NCI-H2107 treated with DMSO at 0.1 percent for 48 hours (cell line): Measurements from ENCODE around the gene KRTAP10-4.

Experiments used
- DNase-seq: peaks from one replicate; lab custom pipeline; 2025; ENCODE audit not compliant: unreplicated experiment; lab: John Stamatoyannopoulos, UW

The KRTAP10-4 gene

DNA sequence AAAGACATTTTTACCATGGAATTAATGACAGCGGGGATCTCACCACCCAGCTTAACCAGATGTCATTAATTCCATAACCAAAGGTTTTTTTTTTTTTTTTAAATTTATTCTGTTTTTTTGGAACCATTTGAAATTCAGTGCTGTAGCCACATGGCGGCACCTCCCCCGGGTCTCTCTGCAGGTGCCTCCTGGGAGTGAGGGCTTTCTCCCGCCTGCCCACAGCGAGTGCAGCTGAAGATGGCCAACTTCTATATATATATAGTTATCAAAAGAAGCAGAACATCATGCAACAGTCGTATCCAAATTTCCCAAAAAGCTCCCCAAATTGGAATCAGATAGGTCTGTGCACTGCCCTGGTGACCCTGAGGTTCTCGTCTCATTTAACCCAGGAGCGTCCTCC lies 41.9 kb downstream of the KRTAP10-4 start:
- DNase-seq, result no peak

DNA sequence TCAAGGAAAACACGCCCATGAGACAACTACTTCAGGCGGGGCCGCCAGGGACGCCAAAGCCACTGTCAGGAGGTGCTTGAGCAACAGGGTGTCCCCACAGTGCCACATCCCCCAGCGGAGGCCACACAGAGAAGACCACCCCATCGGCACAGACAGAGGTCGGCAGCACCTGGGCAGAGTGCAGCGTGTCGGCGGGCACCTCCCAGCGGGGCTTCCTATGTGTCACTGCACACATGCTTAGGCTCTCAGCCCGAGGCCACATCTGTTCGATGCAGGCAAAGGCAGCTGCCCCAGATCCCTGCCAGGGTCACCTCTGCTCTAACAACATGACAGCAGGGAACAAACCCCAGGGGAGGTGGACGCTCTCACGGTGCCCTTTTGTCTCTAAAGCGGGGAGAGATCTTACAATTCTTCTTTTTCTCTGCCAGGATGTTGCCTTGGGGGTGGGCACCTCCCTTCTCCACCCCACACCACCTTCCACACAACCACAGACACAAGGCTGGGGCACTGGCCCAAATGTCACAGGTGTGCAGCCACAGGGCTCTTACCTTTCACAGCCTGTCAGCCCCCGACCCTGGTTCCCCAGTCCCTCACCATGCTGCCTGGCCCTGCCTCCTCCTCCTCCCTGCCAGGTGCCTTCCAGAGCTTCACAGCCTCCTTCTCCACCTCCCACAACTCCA lies 42.5 kb downstream of the KRTAP10-4 start:
- DNase-seq, result no peak

DNA sequence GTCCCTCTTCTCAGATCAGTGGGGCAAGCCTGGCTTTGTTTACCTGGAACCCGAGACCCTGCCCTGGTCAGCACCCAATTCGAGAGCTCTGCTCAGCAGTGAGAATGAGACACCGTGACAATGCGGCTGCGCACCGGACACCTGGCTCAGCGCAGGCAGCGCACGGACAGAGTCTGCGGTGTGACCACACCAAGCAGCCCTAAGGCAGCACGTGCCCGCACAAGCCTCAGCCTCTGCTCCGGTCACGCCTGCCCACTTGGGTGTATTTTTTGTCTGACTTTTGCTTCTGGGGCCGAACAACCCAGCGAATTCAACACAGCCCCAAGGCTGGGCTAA lies 43.0 kb downstream of the KRTAP10-4 start:
- DNase-seq, result no peak

DNA sequence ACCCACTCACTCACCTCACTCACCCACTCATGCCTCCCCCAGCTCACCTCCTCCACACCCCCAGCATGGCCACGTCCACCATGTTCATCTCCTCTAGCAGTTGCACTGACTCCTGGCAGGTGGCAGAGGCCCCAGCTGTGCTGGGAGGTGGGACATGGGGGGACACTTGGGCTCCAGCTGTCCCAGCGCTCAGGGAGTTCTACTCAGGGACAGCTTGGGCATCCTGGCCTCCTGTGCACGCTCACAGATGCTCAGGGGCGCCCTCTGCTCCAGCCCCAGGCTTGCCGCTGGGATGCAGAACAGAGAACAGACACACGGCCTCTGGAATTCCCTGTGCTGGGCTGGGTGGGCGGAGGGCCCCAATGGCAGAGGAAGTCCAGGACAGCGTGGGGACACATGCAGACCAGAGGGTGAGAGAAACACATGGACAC lies 43.6 kb downstream of the KRTAP10-4 start:
- DNase-seq, result no peak

DNA sequence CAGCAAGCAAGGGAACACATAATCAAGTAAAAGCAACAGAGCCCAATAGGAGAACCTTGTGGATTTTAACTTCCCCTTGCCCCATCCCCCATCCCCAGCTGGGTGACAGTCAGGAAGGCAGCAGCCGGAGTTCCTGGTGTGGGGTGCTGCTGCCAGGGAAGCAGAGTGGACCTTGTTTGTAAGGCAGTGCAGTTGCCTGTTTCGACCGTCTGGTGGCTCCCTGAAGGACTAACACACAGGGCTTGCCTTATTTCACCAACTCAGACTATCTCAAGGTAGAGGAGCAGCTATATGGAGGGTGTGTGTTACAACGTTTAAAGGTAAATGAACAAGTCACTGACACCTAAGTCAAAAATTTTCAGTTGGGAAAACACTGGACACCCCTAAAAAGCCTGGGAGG lies 45.0 kb downstream of the KRTAP10-4 start:
- no peak for DNase-seq

DNA sequence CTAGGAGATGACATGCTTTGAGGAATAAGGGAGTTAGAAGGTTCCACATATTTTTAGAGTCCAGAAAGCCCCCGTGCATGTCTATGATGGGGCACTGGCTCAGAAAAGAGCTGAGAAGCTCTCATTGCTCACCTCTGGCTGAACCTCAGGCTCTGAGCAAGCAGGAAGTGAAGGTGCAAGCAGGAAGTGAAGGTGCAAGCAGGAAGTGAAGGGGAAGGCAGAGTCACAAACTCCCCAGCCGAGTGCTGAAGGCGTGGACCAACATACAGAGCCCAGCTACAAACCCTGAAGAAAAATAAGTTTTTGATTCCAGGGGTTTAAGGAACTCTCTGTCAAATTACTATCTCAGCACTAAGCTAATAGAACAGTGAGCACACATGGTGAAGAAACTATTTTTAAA lies 45.4 kb downstream of the KRTAP10-4 start:
- DNase-seq, result no peak

DNA sequence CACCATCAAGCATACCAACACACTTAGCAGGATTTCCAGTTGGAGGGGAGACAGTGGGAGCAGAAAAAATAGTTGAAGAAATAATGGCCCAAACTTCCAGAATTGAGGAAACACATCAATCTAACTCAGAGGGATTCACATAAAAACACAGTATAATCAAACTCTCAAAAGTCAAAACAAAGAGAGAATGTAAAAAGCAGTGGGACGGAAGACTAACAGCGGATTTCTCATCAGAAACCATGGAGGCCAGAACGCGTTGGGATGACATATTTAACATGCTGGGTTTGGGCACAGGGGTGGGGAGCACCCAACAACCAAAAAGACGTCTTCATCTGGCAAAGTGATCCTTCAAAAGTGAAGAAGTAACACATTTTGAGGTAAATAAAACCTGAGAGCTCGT lies 46.4 kb downstream of the KRTAP10-4 start:
- DNase-seq, result no peak

DNA sequence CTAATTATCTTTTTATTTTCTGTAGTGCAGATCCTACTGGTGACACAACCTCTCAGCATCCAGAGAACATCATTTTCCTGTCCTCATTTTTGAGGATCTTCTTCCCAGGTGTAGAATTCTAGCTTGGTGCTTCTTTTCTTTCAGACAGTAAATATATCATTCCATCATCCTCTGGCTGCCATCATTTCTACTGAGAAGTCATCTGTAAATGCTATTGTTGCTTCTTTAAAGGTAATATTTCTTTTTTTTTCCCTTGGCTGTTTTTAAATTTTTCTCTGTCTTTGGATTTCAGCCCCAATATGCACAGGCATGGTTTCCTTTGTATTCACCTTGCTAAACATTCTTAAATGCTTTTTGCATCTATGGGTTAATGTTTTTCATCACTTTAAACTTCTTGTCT lies 50.0 kb downstream of the KRTAP10-4 start:
- DNase-seq, result no peak
